GM19467 (cell line): ENCODE results near the gene TBC1D5.
"Not testable (repeated sequence)": the region's sequence is repeated elsewhere in the genome, so short reads cannot be mapped to it uniquely, and the experiment has no call there.

Experiments used
- ATAC-seq: cut with Tn5 transposase; IDR thresholded peaks from one replicate; pipeline ENCODE4 v1.9.1; 2021; ENCODE audit warnings: mild to moderate bottlenecking, moderate library complexity; ENCODE audit not compliant: unreplicated experiment

The TBC1D5 gene

DNA sequence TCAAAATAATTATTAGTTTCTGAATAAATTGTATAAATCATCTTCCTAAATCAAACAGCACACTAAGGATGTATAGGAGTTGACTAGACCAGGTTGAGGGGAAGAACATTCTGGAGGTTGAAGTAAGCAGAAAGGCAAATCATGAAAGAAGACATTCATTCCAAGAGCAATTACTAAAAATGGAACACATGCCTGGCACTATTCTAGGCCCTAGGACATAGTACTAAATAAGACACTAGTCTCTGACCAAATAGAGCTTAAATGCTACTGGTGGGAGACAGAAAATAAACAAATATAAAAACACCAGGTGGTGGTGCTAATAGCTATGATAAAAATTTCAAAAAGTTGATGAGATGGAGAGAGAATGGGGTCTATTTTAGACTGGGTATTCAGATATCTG is 190.1 kb downstream of the TBC1D5 start:
- ATAC-seq: no peak

DNA sequence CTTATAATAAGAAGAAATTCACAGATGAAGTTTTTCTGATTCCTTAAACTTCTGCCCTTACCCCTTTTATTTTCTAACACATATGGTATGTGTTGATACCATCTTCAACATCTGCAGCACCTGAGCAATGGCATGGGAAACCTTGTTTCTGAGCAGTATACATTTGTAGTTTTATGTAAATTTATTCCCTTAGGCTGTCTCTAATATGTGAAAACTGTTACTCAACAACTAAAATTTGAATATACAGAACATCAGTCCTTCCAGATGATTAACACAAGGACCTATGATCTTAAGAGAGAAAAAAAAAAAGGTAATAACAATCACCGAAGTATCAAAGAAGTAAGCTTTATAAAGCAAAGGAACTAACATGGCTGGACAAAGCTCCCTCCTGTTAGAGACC is 190.5 kb downstream of the TBC1D5 start:
- ATAC-seq: no peak

DNA sequence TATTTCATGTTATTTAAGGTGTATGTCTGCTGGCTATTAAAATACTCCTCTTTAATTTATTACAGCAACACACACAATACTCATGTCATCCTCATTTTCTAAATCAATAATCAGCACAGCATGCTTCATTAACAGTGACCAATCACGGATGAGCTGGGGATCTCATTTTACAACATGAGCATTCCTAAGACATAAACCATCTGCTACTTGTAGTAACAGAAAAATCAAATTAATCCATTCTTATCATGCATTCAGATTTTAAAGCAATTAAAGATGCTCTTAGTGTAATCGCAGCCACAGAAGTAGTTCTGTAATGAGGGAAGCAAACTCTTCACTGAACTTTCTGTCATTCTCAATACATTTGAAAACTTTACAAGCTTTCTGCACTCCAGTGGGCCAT is 191.1 kb downstream of the TBC1D5 start:
- ATAC-seq: no peak

DNA sequence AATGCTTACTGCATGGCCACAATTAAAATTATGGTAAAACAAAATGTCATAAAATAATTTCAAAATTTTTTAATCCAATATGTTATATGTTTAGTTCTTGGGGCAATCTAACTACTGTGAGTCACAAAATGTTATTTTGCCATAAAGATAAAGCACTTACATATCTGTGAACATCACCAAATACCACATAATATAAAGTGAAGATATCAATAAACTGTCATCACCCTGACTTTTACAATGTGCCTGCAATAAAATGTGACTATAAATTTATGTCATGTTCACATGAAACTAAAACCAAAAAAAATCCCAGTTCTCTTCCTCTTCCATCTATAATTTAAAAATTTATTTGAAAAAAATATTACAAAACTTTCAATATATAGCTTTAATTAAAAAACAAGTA is 191.8 kb downstream of the TBC1D5 start:
- no peak for ATAC-seq

DNA sequence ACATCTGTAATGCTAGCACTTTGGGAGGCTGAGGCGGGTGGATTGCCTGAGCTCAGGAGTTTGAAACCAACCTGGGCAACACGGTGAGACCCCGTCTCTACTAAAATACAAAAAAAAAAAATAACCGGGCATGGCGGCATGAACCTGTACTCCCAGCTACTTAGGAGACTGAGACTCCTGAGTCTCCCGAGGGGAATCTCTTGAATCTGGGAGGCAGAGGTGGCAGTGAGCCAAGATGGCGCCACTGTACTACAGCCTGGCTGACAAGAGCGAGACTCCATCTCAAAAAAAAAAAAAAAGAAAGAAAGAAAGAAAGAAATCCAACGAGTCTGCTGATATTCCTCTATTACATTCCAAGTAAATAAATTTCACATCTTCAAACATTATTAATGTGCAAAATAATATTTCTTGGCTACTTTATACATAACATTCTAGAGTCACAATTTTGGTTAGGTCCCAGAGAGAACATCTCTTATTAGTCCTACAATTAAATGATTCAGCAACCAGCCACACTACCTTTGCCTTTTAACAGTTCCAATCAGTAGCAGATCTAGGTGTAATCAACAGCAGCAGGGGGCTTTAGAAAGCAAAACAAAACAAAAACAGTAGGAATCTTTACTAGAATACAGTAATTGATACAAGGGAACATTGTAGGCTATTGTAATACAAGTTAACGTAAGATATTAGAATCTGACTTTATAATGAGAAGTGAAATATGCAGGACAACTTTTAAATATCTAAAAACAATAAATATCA is 195.8 kb downstream of the TBC1D5 start:
- no peak for ATAC-seq

DNA sequence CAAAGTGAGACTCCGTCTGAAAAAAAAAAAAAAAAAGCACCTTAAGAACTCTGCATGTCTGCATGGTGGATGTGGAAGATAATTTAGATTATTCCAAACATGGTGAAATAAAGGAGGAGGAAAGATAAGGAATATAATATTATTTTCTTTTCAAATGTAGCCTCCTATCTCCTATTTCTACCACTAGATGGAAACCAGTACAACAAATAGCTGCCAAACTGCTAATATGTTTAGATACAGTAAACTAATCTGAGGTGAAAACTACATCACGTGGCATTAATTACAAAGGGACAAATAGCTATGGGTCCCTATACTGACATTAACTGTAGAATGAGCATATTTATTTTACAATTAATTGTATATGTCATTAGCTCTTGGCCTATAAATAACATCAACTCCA is 197.8 kb downstream of the TBC1D5 start:
- no peak for ATAC-seq

DNA sequence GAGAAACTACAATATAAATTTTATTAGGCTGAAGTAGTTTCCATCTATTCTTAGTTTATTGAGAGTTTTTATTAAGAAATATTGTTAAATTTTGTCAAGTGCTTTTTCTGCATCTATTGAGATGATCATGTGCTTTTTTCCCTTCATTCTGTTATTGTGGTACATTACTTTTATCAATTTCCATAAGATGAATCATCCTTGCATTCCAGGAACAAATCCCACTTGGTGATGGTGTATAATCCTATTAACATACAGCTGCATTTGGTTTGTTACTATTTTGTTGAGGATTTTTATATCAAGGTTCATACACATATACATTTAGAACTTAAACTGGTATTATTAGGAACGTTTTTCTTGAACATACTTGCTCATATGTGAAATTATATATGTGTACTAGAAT is 199.8 kb downstream of the TBC1D5 start:
- ATAC-seq: no peak

DNA sequence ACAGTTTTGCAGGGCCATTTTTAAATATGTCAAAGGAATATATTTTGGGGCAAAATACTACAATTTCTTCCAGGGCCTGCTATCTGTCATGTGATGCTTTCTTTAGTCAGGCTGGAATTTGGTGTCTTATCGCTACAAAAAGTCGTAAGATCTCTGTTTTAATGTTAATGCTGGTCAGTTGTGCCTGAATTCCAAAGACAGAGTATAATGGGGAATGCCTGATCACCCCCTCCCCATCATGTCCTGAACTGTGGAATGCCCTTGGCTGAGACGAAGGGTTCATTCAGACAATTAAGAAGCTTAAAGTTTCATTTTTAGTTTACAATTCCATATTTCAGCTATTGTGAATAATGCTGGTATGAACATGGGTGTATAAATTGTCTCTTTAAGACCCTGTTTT is 203.0 kb downstream of the TBC1D5 start:
- ATAC-seq: no peak

DNA sequence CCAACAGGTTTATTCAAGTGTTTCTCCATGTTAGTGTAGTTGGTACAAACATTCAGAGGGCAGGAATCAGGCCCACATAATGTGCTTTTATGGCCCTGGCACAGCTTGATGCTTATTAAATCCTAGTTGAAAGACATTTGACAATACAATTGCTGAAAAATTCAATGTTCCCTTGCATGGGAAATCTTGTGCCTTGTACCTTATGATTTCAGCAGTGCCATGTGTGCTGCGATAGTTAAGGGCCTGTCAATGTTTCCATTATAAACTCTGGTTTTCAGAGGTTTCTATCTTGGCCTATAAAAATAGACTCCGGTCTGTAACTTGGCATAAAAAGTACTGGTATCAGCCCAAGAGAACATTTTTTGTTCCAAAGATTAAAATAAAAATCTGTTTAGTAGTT is 207.2 kb downstream of the TBC1D5 start:
- ATAC-seq: no peak

DNA sequence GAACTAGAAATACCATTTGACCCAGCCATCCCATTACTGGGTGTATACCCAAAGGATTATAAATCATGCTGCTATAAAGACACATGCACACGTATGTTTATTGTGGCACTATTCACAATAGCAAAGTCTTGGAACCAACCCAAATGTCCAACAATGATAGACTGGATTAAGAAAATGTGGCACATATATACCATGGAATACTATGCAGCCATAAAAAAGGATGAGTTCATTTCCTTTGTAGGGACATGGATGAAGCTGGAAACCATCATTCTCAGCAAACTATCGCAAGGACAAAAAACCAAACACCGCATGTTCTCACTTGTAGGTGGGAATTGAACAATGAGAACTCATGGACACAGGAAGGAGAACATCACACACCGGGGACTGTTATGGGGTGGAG is 210.0 kb downstream of the TBC1D5 start:
- ATAC-seq: not testable (repeated sequence)

DNA sequence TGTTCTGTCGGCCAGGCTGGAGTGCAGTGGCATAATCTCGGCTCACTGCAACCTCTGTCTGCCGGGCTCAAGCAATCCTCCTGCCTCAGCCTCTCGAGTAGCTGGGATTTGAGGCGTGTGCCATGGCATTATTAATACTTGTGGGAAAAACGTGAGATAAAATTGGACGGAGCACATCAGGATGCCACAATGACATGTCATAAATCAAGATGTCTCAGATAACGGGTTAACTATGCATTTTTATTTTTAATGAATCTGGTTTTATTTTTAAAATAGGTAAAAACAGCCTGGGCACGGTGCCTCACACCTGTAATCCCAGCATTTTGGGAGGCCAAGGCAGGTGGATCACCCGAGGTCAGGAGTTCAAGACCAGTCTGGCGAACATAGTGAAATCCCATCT is 212.8 kb downstream of the TBC1D5 start:
- ATAC-seq: no peak

DNA sequence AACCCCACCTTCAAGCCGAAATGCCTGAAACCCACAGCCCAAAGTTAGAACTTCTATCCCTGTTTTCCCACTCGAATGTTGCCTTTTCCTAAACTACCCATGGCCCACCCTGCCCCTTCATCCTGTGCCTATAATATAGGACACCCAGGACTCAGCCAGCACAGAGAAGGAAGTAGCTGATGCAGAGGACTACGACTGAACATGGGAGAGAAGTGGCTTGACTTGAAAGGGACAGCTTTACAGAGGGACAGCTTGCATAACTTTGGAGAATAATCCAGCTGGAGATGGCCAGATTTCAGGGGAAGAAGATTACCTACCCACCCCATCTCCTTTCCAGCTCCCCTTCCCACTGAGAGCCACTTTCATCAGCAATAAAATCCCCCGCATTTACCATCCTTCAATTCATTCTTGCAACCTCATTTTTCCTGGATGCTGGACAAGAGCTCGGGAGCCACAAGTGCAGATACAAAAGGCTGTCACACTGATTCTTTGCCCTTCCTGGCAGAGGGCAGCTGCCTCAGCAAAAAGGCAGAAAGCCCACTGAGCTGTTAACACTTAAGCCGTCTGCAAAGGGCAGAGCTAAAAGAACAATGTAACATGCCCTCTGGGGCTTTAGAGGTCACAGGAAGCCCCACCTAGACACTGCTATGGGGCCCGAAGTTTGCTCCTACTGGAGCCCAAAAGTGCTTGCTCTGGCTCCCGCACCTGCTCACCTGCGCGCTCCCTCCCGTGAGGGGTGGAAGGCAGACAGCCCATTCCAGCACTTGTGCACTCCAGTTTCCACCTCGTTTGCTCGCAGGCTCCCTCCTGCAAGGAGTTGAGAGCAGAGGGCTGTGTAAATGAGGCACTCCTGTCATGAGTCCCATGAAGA is 224.0 kb downstream of the TBC1D5 start:
- ATAC-seq: no peak

DNA sequence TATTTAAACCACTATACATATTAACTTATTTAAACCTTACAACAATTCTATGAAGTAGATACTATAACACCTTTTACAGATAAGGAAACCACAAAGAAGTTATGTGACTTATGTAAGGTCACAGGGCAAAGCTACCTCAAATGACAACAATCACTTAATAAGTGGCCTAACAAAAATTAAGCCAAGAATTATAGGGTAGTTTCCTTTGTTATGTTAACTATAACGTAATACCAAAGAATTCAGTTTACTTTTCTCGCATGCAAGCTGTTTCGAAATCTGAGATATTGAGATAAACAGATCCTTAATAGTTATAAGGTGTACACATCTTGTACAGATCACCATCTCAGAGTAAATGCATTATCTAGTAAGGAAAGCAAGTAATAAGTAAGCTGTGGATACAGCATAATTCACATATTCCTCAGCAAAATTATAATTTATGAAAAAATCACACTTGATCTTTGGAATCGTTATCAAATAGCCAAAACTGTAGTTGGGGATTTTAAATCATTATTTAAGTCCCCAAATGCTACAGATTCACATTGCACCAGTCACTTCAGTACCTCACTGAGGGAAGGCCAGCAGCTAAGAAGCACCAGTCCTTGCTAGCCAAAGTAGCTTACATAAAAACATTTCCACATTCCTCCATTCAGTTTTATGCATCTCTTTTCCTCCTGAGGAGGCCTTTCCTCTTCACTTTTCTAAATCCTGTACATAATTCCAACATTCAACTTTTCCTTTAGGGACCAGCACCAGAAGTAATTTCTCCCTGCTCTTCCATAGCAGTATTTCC is 226.8 kb downstream of the TBC1D5 start:
- no peak for ATAC-seq

DNA sequence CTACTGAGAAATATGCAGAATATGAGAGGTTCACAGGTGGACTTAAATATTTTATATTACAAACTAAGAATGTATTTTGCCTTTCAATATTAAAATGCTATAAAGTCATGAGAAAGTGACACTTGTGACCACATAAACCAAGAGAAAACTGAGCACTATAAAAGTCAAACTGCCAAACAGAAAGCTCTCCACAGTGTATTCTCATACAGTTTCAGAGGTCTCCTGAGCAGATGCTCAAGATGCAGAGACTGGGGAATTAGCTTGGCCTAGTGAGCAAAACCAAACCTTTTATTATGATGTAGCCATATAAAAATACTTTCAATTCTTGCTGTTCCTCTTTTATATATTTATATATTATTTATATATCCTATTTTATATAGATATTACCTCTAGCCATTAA is 227.8 kb downstream of the TBC1D5 start:
- no peak for ATAC-seq

DNA sequence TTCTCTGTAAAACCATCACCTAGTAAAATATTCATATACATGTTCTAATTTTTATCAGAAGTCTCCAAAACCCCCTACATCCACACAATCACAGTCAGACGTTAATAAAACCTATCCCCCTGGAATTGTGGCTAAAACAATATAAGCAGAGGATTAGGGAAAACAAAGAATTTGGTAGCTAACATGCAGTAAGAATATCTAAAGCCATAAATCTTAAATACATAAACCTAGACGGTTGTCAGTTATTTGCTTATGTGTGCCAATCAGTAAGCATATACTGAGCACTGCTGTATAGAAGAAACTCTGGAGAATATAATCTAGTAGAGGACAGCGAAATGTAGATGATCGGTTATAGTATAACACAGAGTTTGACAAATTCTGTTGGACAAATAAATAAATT is 232.2 kb downstream of the TBC1D5 start:
- ATAC-seq: no peak

DNA sequence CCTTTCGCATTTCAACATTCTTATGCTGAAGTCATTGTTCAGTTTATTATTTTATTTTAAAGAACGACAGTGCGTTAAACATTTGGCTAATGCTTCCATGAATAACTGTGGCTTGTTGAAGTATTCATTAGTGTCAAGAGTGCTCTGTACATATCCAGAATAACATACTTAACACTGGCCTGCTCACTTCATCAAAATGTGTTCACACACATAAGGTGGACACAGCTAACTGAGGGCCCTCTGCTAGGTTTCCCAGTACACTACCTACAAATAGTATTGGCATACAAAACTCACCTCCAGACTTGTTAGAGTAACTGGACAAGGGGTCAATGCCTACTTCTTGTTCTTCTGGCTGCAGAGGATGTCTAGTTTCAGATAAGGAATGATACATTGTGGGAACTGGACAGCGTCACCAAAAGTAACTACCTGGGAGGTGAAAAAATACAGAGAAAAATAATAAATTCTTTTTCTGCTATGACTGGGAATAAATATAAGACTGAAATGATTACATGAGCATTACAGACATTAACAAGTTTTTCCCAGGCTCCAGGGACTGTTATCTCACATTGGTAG is 234.2 kb downstream of the TBC1D5 start:
- no peak for ATAC-seq

DNA sequence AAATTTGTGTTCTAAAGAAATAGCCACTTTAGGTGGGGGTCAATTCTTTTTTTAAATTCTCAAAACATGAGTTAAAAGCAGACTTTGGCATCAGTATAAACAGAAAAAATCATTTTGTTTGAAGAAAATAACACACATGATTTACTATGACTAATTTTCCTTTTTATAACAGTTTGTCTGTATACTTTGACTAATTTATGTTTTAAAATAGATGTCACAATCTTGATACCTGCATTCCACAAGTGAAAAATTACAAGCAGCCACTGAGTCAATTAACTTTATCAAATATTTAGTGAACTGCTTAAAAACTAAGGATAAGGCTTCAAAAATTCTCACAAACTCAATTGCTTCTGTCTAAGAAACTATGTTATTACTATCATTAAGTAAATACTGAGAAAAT is 235.0 kb downstream of the TBC1D5 start:
- ATAC-seq: no peak

DNA sequence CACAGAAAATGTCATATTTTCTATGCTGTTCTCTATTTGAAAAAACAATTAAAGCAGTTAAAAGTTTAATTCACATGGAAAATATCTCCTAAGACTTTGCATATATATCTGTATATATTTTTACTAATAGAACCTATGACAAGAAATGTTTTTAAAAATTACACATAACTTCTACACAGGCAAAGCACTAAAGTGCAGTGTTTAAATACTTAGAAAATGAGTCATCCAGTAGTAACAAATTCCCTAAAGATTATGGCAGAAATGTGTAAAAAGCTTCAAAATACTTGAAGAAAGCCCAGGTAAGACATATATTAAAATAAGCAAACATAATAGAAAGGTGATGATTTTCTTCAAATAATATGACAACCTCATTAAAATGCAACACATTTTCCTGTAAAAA is 236.6 kb downstream of the TBC1D5 start:
- ATAC-seq: no peak

DNA sequence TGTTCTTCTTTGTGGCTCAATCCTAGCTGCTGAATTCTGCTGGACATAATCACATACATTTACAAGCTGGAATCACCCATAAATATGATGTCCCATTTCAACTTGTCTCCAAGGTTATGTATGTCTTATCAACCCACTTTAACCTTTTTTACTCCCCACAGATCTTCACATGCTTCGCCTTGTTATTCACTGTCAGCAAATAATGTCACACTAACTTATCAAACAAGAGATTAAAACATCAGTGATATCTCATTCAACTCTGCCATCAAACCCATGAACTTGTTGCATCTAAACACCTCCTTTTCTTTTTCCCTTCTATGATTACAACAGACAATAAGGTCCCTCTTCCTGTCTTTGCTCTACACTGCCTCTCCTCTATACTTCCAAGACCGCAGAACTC is 240.7 kb downstream of the TBC1D5 start:
- ATAC-seq: no peak

DNA sequence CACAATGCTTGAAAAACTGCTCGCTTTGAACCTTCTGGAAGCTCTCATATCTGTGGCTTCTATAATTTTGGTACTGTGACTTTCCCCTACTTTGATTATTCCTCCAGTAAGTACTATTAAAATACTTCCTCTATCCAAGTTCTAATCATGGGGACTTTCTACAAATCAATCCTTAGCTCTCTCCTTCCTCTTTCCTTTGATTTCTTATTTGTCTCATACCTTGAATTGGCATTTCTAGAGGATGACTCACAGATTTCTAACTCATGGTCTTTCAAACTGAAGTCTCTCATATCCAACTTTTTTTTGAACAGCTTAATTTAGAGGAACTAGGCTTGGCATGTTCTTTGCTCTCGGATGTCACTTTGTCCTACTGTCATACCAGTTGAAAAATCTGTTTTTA is 241.8 kb downstream of the TBC1D5 start:
- ATAC-seq: no peak

DNA sequence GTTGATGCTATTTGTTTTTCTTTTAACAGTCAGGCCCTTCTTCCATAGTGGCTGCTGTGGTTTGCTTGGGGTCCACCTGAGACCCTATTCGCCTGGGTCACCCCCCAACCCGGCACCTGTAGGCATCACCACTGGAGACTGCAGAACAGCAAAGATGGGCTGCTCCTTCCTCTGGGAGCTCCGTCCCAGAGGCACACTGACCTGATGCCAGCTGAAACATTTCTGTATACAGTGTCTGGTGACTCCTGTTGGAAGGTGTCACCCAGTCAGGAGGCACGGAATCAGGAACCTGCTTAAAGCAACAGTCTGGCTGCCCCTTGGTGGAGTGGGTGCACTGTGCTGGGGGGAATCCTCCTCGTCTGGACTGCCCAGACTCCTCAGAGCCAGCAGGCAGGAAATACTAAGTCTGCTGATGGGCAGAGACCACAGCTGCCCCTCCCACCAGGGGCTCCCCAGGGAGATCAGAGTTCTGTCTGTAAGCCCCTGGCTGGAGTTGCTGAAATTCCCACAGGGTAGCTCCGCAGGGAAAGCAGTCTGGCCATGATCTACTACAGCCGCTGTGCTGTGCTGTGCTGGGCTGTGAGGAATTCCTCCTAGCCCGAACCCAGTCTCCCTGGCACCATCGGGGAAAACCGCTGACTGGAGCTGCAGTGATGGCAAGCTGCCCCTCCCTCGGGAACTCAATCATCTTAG is 248.2 kb downstream of the TBC1D5 start:
- no peak for ATAC-seq
